ENCODE data around the gene SNAP23.

DNA sequence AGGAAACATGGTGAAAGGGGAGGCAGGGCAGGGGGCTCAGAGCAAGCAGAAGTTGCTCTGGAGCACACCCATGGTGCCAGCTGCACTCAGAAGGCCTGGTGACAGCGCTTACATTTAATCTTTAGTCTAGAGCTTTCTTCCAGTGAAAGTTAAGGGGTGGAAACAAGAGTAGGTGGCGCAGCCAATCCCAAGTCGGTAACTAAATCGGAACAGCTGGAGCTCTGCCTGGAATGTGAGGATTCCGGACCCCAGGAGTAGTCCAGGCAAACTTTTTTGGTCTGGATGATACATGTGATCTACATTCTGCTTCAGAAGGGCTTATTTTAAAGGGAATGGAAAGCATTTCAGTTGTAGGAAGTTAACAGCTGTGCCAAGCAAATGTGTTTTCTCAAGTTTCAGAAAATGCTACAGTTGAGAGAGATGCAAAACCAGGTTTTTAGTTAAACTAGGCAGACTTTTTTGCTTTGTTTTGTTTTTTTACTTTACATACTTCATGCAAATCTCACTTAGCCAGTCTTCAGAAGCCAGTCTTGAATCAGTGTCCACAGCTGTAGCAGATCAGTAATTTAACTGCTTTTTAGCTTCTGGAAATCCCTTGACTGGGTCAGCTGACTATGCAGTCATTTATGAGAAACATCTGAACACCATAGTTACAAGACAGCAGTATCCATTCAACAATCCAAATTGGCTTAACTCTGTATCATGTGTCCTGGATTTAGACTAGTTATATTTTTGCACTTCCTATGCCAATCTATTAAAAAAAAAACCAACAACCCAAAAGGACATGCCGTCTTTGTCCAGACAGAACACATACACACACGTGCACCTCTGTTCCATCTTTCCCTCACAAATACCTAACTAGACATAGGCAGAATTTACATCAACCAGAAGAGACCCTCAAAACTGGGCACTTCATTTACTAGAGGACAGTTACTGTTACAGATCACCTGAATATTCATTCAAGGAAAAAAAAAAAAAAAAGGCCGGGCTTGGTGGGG lies 37.7 kb upstream of the SNAP23 start:
- TF ChIP-seq CTCF (IDR thresholded peaks at IDR 0.05; ENCODE audit: low read depth, low read length, poor library complexity, severe bottlenecking) (no peak), EZH2phosphoT487 (IDR thresholded peaks at IDR 0.05; ENCODE audit: borderline replicate concordance, low read length) (no peak)
